NK-92 (cell line): Measurements from ENCODE around the gene MPV17.
"Not testable (repeated sequence)": the region's sequence is repeated elsewhere in the genome, so short reads cannot be mapped to it uniquely, and the experiment has no call there.

Experiments
- DNase-seq: peaks from one replicate; lab custom pipeline; 2025; ENCODE audit not compliant: unreplicated experiment; lab: John Stamatoyannopoulos, UW

Gene MPV17

DNA sequence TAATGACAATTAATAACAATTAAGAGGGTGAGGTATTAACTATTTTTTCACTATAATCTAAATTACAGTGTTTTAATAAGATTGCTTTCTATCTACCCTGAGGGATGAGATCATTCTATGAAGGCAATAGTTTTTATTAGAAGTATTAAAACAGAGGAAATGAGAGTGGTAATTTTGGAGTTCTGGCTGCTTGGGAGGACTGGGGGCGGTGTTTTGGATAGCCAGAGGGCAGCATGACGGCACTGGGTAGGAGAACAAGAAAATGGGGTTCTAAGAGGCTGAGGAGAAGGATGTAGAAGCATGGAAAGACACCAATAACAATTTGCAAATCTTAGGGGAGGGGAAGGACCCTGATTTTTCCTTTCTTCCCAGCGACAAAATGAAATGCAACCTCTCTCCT lies 52.8 kb downstream of the MPV17 start:
- DNase-seq = no peak

GRCh38 chr2:27268296-27268695 lies 54.6 kb downstream of the MPV17 start:
- DNase-seq = not testable (repeated sequence)

GRCh38 chr2:27265536-27265870 lies 57.4 kb downstream of the MPV17 start:
- no peak for DNase-seq

DNA sequence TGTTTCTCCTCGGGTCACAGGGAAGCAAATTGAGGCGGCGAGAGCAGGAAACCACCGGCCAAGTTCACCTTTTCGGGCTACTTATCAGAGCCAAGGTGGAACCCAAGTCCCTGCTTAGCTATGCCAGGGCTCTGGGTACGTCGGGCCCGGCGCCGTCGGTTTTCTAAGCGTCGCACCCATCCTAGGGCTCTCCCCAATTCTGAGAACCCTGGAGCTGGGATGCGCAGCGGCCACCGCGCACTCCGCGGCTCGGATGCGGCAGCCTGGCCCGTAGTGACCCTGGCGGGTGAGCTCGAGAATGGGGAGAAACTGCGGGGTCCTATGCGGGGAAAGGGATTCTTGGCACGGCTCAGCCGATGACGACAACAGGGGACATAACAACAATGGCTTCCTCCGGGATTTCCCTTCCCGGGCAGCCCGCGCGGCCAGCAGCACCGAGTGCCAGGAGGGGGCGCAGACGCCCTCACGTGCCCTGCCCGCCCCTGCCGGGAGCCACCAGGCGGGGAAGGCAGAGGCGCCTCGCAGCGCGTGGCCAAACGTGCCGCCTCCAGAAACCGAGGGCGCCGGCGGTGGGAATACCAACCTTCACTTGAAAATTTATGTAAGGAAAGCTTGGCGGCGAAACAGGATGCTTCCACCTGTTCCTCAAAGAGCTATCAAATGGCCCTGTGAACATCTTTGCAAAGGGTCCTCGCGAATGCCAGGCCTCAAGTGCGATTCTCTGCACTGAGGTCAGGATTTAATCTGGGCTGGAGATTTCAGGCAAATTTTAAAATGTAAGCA lies 58.0 kb downstream of the MPV17 start:
- no peak for DNase-seq

DNA sequence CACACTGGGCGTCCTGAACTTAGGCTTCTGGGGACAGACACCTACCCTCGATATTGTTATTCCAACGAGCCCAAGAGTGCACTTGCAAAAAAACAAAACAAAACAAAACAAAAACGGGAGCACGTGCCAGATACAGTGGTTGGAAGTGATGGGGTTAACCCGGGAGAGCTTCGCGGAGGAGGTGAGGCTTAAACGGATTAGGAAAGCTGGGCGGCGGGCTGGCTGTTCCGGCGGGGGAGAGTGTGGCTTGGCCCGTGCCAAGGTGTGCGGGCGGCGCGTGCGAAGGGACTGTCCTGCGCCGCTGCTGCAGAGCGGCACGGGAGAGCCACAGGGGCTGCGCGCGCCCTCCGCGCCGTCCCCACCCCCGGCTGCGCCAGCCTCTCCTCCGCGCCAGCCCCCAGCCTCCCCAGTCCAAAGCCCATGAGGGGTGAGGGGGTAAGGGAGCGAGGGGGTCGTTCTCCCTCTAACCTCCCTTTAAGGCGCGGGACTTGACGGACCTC lies 58.6 kb downstream of the MPV17 start:
- DNase-seq = no peak

DNA sequence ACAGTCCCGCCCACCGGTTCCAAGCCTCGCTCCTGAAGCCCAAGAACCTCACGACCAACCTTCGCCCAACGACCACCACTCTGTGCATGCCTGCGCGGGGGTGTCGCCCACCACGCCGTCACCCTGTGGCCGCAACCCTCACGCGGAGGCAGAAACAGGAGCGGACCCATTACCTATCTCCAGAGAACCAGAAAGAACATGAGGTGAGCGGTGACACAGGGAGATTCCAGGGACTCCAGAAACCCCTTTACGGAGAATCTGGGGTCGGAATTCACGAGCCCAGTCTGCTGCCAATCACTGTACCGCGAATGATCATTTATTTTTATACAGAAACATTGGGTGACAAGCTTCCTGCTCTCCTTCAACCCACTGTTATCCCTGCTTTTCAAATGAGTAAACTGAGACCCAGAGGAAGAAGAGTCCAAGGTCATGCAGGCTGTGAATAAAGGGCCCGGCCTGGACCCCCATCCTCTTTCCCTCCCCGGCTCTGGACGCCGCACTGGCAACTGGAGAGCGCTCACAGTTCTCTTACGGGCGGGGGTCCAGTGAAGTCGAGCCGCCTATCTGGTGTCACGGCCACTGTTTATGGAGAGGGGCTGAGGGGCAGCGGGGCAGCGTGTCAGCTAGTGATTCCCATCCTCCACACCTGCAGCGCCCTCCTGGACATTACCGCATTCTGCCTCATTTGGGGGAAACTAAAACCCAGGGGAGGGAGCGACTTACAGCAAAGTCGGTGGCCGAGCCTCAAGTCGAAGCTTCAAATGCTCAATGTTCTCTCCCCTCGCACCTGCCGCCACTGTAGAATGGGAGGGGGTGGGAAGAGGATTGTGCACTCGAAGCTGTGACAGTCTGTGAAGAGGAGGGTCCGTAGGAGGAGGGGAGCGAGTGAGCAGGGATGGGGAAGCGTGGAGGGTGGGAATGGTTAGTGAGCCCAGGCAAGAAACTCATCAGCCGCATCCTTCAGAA lies 59.3 kb downstream of the MPV17 start:
- DNase-seq = no peak

GRCh38 chr2:27262379-27263286 lies 60.3 kb downstream of the MPV17 start, which contains the start of gene SLC30A3:
Gene SLC30A3 (minus strand): TSS chr2:27263047. CDS start chr2:27262906, 141 bp downstream.
- DNase-seq = no peak

- no peak for DNase-seq
Measured at GRCh38 chr2:27261926-27262298, 61.0 kb downstream of the MPV17 start.

DNA sequence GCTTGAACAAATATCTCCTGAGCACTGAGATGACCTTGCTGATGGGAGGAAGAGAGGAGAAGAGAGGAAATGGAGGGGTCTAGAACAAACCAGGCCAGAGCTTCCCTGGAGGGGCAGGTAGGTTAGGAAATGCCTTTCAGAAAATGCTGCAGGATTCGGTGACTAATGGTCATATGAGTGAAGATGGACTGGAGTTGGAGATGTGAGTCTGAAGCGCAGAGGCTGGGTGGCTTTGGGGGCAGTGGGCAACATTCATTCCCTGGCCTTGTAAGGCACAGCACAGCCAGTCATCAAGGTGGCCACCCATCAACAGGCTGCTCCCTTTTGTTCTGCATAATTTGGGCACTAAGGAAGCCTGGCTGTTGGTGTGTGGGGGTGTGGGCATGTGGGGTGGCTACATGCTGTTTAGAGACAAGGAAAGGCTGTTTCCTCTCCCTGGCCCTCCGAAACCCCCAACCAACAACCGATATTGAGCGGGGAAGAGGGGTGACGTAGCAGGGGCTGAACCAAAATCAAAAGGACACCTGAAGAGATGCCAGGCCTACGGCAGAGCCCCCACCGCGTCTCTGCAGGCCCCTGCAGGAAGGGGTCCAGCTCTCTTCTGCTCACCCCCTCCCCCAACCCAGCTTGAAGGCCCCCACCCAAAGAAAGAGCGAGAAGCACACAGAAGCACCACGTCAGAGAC lies 61.5 kb downstream of the MPV17 start:
- no peak for DNase-seq
